Endothelial cell of hepatic sinusoid (primary cell): ENCODE results near the gene CDKN2D.
"Not testable (repeated sequence)": the region's sequence is repeated elsewhere in the genome, so short reads cannot be mapped to it uniquely, and the experiment has no call there.

Experiments used
- in situ Hi-C: cut with HindIII; loops from 2 replicates; pipeline ENCODE4 v1.10.0; 2017; ENCODE audit warnings: low sequenced_read_pairs

The CDKN2D gene

GRCh38 chr19:10582091-10582490, 13.3 kb upstream of the CDKN2D start:
- in situ Hi-C loops = no loop called here

- in situ Hi-C loops = no loop called here
These were observed 12.3 kb upstream of the CDKN2D start for GRCh38 chr19:10580979-10581631.

- in situ Hi-C loops = loop anchor here (5.0 kb wide), 1 partner anchor 69 kb away; no protein-coding TSS in a partner anchor
These were observed 9.2 kb upstream of the CDKN2D start for GRCh38 chr19:10577951-10578350.

- in situ Hi-C loops = loop anchor here (5.0 kb wide), 1 partner anchor 72 kb away; no protein-coding TSS in a partner anchor
These were observed 6.4 kb upstream of the CDKN2D start for GRCh38 chr19:10575011-10575716.

- in situ Hi-C loops = no loop called here
These were observed 5.7 kb upstream of the CDKN2D start for GRCh38 chr19:10574462-10574861.

- in situ Hi-C loops = not testable (repeated sequence)
These were observed 5.0 kb upstream of the CDKN2D start for GRCh38 chr19:10573793-10574192.

- in situ Hi-C loops = no loop called here
These were observed 535 bp downstream of the CDKN2D start for GRCh38 chr19:10568062-10568825.

- in situ Hi-C loops = no loop called here
These were observed 1.1 kb downstream of the CDKN2D start for GRCh38 chr19:10567656-10568055.

GRCh38 chr19:10566658-10567410, 1.9 kb downstream of the CDKN2D start:
- in situ Hi-C loops = no loop called here

GRCh38 chr19:10566408-10566657, 2.4 kb downstream of the CDKN2D start:
- in situ Hi-C loops = no loop called here

GRCh38 chr19:10565567-10566407, 3.0 kb downstream of the CDKN2D start, which contains the start of gene KRI1:
KRI1 (minus strand) TSS chr19:10566010; CDS start chr19:10565999, 11 bp downstream.
- in situ Hi-C loops = no loop called here

- in situ Hi-C loops = no loop called here
These were observed 3.7 kb downstream of the CDKN2D start for GRCh38 chr19:10565028-10565566.

GRCh38 chr19:10562609-10563008, 6.2 kb downstream of the CDKN2D start:
- in situ Hi-C loops = no loop called here

- in situ Hi-C loops = no loop called here
These were observed 8.6 kb downstream of the CDKN2D start for GRCh38 chr19:10560154-10560553.

- in situ Hi-C loops = loop anchor here (5.0 kb wide), 2 partner anchors 45 to 155 kb away; partner anchors contain the start of gene CDC37
These were observed 11.1 kb downstream of the CDKN2D start for GRCh38 chr19:10557603-10558197.

GRCh38 chr19:10555610-10555973, 13.2 kb downstream of the CDKN2D start:
- in situ Hi-C loops = loop anchor here (5.0 kb wide), 2 partner anchors 43 to 153 kb away; partner anchors contain the start of gene CDC37

- in situ Hi-C loops = loop anchor here (5.0 kb wide), 2 partner anchors 43 to 153 kb away; partner anchors contain the start of gene CDC37
These were observed 13.8 kb downstream of the CDKN2D start for GRCh38 chr19:10554760-10555609.

- in situ Hi-C loops = no loop called here
These were observed 14.8 kb downstream of the CDKN2D start for GRCh38 chr19:10553943-10554381.
